GM23338 (cell line): ENCODE measurements around the gene CACUL1. TPM values are rescaled to one million over a fixed set of nuclear protein-coding genes. Genes with fewer than 3 reads are reported as not detected.

Source experiments
- ATAC-seq: fragments of 200-7000 bp; cut with Tn5 transposase; 3 replicates; pipeline ENCODE4 v1.9.1; 2020
- DNase-seq: peaks from one replicate; pipeline ENCODE4 v3.0.0-alpha.2; 2015; ENCODE audit warnings: low spot score
- H2AFZ ChIP-seq: fragments of 200-600 bp; sonication (generic); 2 replicates; pipeline ENCODE4 v1.8.0; 2016; ENCODE audit warnings: antibody characterized with exemption, mild to moderate bottlenecking, moderate library complexity
- H3F3A ChIP-seq: fragments of 200-600 bp; sonication (generic); replicated peaks from 2 replicates; pipeline ENCODE4 v1.8.0; 2017; ENCODE audit warnings: antibody characterized with exemption, mixed run types, low read depth
- H3K27ac ChIP-seq: fragments of 200-600 bp; sonication (generic); 2 replicates; pipeline ENCODE4 v1.6.1; 2016; ENCODE audit warnings: low read depth
- H3K27me3 ChIP-seq: fragments of 200-600 bp; sonication (generic); 2 replicates; pipeline ENCODE4 v1.8.0; 2016; ENCODE audit warnings: mild to moderate bottlenecking, mixed run types, moderate library complexity; ENCODE audit not compliant: insufficient read depth
- H3K36me3 ChIP-seq: fragments of 200-600 bp; sonication (generic); 2 replicates; pipeline ENCODE4 v1.8.0; 2016; ENCODE audit warnings: mild to moderate bottlenecking; ENCODE audit not compliant: insufficient read depth
- H3K4me1 ChIP-seq: fragments of 200-600 bp; sonication (generic); 2 replicates; pipeline ENCODE4 v1.8.0; 2016; ENCODE audit warnings: mild to moderate bottlenecking, moderate library complexity; ENCODE audit not compliant: insufficient read depth
- H3K4me2 ChIP-seq: fragments of 200-600 bp; sonication (generic); 2 replicates; pipeline ENCODE4 v1.7.1; 2017; ENCODE audit warnings: mixed run types
- H3K4me3 ChIP-seq: fragments of 200-600 bp; sonication (generic); 2 replicates; pipeline ENCODE4 v1.6.1; 2016; ENCODE audit warnings: mixed run types
- H3K79me2 ChIP-seq: fragments of 200-600 bp; sonication (generic); replicated peaks from 2 replicates; pipeline ENCODE4 v1.8.0; 2017; ENCODE audit warnings: mild to moderate bottlenecking; ENCODE audit not compliant: insufficient read depth
- H3K9me2 ChIP-seq: fragments of 200-600 bp; sonication (generic); 2 replicates; pipeline ENCODE4 v1.8.0; 2017; ENCODE audit not compliant: insufficient read depth
- H4K20me1 ChIP-seq: fragments of 200-600 bp; sonication (generic); replicated peaks from 2 replicates; pipeline ENCODE4 v1.8.0; 2017; ENCODE audit warnings: mild to moderate bottlenecking; ENCODE audit not compliant: insufficient read depth
- H3K27ac Mint-ChIP-seq: 2 replicates; pipeline ENCODE4 v1.8.0; 2020; ENCODE audit warnings: inconsistent platforms, mild to moderate bottlenecking, moderate library complexity, mixed read lengths
- H3K27me3 Mint-ChIP-seq: 3 replicates; pipeline ENCODE4 v1.8.0; 2022; ENCODE audit warnings: low read depth, mild to moderate bottlenecking, moderate library complexity, mixed read lengths, inconsistent platforms; ENCODE audit not compliant: insufficient read depth, poor library complexity
- H3K36me3 Mint-ChIP-seq: 3 replicates; pipeline ENCODE4 v1.8.0; 2021; ENCODE audit warnings: low read depth, mild to moderate bottlenecking, inconsistent platforms, moderate library complexity, mixed read lengths
- H3K4me1 Mint-ChIP-seq: 3 replicates; pipeline ENCODE4 v1.8.0; 2020; ENCODE audit warnings: mild to moderate bottlenecking, inconsistent platforms, mixed read lengths
- H3K4me3 Mint-ChIP-seq: 3 replicates; pipeline ENCODE4 v1.8.0; 2021; ENCODE audit warnings: moderate library complexity, mild to moderate bottlenecking, inconsistent platforms, mixed read lengths
- H3K9me3 Mint-ChIP-seq: 3 replicates; pipeline ENCODE4 v1.8.0; 2020; ENCODE audit warnings: moderate library complexity, mild to moderate bottlenecking, inconsistent platforms, mixed read lengths
- CREB1 ChIP-seq: fragments of 250-450 bp; sonication (Bioruptor Pico); IDR thresholded peaks from 2 replicates; pipeline ENCODE4 v1.5.0; 2020; ENCODE audit warnings: low read depth, mild to moderate bottlenecking, moderate library complexity
- CTCF ChIP-seq, 2 experiments: fragments of 200-600 bp in 1 of 2; sonication (generic) in 1 of 2; conservative IDR thresholded peaks; 2 replicates each; pipeline versions ENCODE4 v1.5.1 to v1.6.1; 2016 to 2017; ENCODE audit warnings: antibody characterized with exemption in 2 of 2, low read depth in 2 of 2, mild to moderate bottlenecking in 2 of 2, moderate library complexity in 1 of 2
- EZH2 ChIP-seq: fragments of 200-600 bp; sonication (generic); IDR thresholded peaks from one replicate; pipeline ENCODE4 v1.8.0; 2017; ENCODE audit warnings: antibody characterized with exemption, mild to moderate bottlenecking, low read depth; ENCODE audit not compliant: unreplicated experiment
- EZH2phosphoT487 ChIP-seq: fragments of 200-600 bp; sonication (generic); IDR thresholded peaks from one replicate; pipeline ENCODE4 v1.8.1; 2018; ENCODE audit warnings: antibody characterized with exemption; ENCODE audit not compliant: unreplicated experiment
- JUNB ChIP-seq: IDR thresholded peaks from one replicate; pipeline ENCODE4 v1.6.1; 2016; ENCODE audit warnings: antibody characterized with exemption; ENCODE audit not compliant: unreplicated experiment
- NANOG ChIP-seq: IDR thresholded peaks from 2 replicates; pipeline ENCODE4 v1.6.1; 2016; ENCODE audit warnings: antibody characterized with exemption, borderline replicate concordance
- POLR2AphosphoS5 ChIP-seq: IDR thresholded peaks from 2 replicates; pipeline ENCODE4 v1.6.1; 2016; ENCODE audit warnings: antibody characterized with exemption, low read depth
- REST ChIP-seq: IDR thresholded peaks from one replicate; pipeline ENCODE4 v1.6.1; 2018; ENCODE audit warnings: antibody characterized with exemption; ENCODE audit not compliant: unreplicated experiment
- STAT1 ChIP-seq: IDR thresholded peaks from one replicate; pipeline ENCODE4 v1.6.1; 2016; ENCODE audit warnings: antibody characterized with exemption; ENCODE audit not compliant: unreplicated experiment
- ZNF114 ChIP-seq: fragments of 250-450 bp; sonication (Bioruptor Pico); IDR thresholded peaks from 2 replicates; pipeline ENCODE4 v1.5.0; 2020; ENCODE audit warnings: mild to moderate bottlenecking, moderate library complexity
- ZNF331 ChIP-seq: fragments of 250-450 bp; sonication (Bioruptor Pico); IDR thresholded peaks from 2 replicates; pipeline ENCODE4 v1.5.0; 2020; ENCODE audit warnings: low read depth, mild to moderate bottlenecking, moderate library complexity
- ZNF462 ChIP-seq: fragments of 250-450 bp; sonication (Bioruptor Pico); IDR thresholded peaks from 2 replicates; pipeline ENCODE4 v1.5.0; 2020; ENCODE audit warnings: mild to moderate bottlenecking, moderate library complexity
- polyA plus RNA-seq: library from polyadenylated mRNA; unstranded; fragments of >200 nt; fragmentation: Nextera tagmentation; extraction: Ambion mirVana; gene quantifications from 2 replicates; pipeline ENCODE4 v1.2.1, GENCODE V29; 2016
- total RNA-seq: library from RNA; depleted of rRNA; stranded (reverse); fragments of >200 nt; shearing (Covaris generic); gene quantifications from 2 replicates; pipeline ENCODE4 v1.2.3, GENCODE V29; 2014
- TF ChIP-seq, protein P1 (sequence below): IDR thresholded peaks from 2 replicates; pipeline ENCODE4 v1.6.1; 2016; ENCODE audit warnings: antibody characterized with exemption

Gene CACUL1
- total and polyA plus RNA-seq, 2 experiments from 2014 or later, result 46.4 to 59.4 TPM

GRCh38 chr10:118658762-118659161 is 96.0 kb downstream of the CACUL1 start:
- Histone ChIP-seq H3K27ac (no peak overlapping the region), H3K4me2 (no peak overlapping the region), H2AFZ (no peak overlapping the region), H3K36me3 (no peaks in the 10 kb centered on the region), H3K27me3 (no peaks in the 10 kb centered on the region), H3K4me3 (no peak overlapping the region), H3K9me2 (no peaks in the 10 kb centered on the region), H3F3A (no peaks in the 10 kb centered on the region), H3K79me2 (no peaks in the 10 kb centered on the region), H3K4me1 (no peaks in the 10 kb centered on the region), H4K20me1 (no peaks in the 10 kb centered on the region)
- Mint-ChIP-seq H3K4me3 (no peak overlapping the region), H3K27ac (no peak overlapping the region), H3K4me1 (no peaks in the 10 kb centered on the region), H3K36me3 (no peaks in the 10 kb centered on the region), H3K9me3 (peaks cover 11% of the 10 kb centered on the region), H3K27me3 (peaks cover 1% of the 10 kb centered on the region)
- ATAC-seq, result no peak
- no peak for DNase-seq
- TF ChIP-seq JUNB (no peak), CTCF (conservative IDR thresholded peaks at IDR 0.05; ENCODE audit: low read depth in 2 of 2) (no peak), ZNF331 (CRISPR knock-in tag) (no peak), STAT1 (no peak), CREB1 (CRISPR knock-in tag) (no peak), EZH2 (no peak), POLR2AphosphoS5 (no peak), REST (no peak), EZH2phosphoT487 (no peak), ZNF114 (no peak), ZNF462 (CRISPR knock-in tag) (no peak), NANOG (no peak)
- TF ChIP-seq, protein P1, sequence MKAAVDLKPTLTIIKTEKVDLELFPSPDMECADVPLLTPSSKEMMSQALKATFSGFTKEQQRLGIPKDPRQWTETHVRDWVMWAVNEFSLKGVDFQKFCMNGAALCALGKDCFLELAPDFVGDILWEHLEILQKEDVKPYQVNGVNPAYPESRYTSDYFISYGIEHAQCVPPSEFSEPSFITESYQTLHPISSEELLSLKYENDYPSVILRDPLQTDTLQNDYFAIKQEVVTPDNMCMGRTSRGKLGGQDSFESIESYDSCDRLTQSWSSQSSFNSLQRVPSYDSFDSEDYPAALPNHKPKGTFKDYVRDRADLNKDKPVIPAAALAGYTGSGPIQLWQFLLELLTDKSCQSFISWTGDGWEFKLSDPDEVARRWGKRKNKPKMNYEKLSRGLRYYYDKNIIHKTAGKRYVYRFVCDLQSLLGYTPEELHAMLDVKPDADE, result no peak
